ENCODE data around the gene GIGYF2.

GIGYF2 gene

DNA sequence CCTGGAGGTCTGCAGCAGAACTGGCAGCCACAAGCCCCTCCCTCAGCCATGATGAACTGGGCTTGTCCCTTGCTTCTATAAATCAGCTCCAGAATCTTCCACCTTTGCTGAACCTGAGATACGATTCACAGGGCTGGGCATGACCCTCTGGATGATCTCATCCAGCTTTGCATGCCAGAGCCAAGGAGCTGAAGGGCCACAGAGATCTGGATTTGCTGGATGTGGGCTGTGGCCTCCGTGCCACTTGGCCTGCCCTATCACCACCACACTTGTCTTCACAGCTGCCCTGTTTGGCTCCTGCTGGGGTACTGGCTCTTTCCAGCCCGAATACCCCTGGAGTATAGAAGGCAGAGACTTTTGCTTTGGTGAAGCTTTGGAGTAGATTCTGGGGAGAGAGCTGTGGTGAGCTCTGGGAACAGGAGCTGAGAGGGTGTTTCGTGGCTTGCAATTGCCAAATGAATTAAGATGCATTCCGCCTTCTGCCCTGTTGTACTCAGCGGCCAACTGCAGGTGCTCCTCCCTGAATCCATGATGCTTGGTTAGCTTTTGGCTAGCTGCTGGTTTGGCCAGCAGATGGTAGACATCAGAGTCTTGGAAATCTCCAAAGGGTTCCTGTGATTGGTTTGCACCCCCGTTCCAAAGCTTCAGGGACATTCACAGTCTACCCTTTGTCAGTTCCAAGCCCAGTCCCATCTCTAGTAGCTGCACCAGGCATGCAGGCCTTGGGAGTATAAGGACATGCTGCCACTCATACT, 30.9 kb upstream of the GIGYF2 start (continued):
- no peak for TF ChIP-seq ZNF174 (tag by site-specific recombination; IDR thresholded peaks at IDR 0.05)
- no peak for TF ChIP-seq ZNF596 (tag by site-specific recombination; IDR thresholded peaks at IDR 0.05)
- TF ChIP-seq ZNF76 (tag by site-specific recombination; IDR thresholded peaks at IDR 0.05; ENCODE audit: borderline replicate concordance, low read depth) = no peak
- no peak for TF ChIP-seq ZNF175 (tag by site-specific recombination; IDR thresholded peaks at IDR 0.05)

DNA sequence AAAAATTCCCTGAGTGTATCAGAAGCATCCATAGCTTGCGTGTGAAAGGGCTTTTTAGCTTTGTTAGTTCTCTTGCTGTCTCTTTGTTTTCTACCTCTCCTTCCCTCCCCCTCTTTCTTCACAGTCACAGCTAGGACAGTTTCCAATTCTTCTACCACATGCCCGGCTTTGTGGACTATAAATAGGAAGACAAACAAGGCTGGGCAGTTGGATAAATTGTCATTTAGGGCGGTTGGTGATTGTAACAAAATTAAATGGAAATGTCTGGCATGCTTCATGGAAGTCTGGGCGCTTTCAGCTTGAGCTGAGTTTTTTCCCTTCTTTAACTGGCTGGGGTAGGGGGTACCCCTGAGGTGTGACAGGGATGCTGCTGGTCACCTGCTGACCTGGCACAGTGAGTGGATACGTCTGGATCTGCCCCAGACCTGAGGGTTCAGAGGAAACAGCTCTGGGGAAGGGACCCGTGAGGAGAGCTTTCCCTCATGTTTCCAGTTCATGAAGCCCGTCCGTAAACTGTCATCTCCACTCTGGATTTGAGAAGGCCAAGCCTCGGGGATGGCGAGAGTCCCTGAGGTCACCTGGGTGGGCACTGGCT, 29.0 kb upstream of the GIGYF2 start:
- CTCF ChIA-PET = interaction anchor here (0.6 to 0.7 kb wide), 3 partner anchors 48 to 870 kb away, joined by 3 read pairs; no protein-coding TSS in a partner anchor
- POLR2A ChIA-PET = no interaction called here
- H3K36me3 ChIP-seq (ENCODE audit: control insufficient read depth in 2 of 2, insufficient read depth in 1 of 2, low read length in 2 of 2) = peaks cover 3 to 20% of the 10 kb centered on the region in 2 experiments; a peak in 2 of 3 replicates
- TF ChIP-seq KLF1 (tag by site-specific recombination; IDR thresholded peaks at IDR 0.05) (no peak), ZNF214 (tag by site-specific recombination; IDR thresholded peaks at IDR 0.05; ENCODE audit: borderline replicate concordance) (no peak)
- H3K27ac ChIP-seq (ENCODE audit: extremely low read depth, low read depth, low read length) = no peak overlapping the region
- H3K9me3 ChIP-seq (ENCODE audit: control insufficient read depth, insufficient read depth, low read depth, low read length) = no peaks in the 10 kb centered on the region
- H3K4me1 ChIP-seq (ENCODE audit: control insufficient read depth, insufficient read depth, low read length) = no peaks in the 10 kb centered on the region
- no peak overlapping the region for H3K4me3 ChIP-seq (ENCODE audit: low read depth, low read length)

DNA sequence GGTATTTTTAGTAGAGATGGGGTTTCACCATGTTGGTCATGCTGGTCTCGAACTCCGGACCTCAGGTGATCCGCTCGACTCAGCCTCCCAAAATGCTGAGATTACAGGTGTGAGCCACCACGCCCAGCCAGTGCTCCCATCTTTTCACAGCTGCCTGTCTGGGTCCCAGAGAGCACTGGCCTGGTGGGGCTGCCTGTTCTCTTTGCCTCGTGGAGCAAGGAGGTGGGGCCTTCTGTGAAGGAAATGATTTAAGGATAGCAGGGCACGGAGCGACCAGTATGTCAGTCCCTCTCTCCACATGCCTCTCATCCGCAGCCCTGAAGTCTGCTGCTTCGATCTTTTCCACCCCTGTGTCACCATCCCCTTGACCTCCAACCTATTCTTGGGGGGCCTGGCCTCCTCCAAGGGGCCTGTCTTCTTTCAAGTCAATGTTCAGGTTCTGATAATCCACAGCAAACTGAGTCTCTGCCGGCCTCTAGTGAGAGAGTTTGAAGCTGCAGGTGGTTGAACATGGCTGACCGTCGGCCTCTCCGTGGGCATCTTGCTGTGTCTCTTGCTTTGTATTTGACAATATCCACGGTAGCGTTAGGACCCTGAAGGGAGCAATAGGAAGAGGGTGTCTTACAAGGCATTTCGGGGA, 28.2 kb upstream of the GIGYF2 start:
- TF ChIP-seq, protein P1, sequence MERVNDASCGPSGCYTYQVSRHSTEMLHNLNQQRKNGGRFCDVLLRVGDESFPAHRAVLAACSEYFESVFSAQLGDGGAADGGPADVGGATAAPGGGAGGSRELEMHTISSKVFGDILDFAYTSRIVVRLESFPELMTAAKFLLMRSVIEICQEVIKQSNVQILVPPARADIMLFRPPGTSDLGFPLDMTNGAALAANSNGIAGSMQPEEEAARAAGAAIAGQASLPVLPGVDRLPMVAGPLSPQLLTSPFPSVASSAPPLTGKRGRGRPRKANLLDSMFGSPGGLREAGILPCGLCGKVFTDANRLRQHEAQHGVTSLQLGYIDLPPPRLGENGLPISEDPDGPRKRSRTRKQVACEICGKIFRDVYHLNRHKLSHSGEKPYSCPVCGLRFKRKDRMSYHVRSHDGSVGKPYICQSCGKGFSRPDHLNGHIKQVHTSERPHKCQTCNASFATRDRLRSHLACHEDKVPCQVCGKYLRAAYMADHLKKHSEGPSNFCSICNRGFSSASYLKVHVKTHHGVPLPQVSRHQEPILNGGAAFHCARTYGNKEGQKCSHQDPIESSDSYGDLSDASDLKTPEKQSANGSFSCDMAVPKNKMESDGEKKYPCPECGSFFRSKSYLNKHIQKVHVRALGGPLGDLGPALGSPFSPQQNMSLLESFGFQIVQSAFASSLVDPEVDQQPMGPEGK (tag by site-specific recombination; IDR thresholded peaks at IDR 0.05) = no peak
- TF ChIP-seq ZNF660 (tag by site-specific recombination; IDR thresholded peaks at IDR 0.05) (no peak), ZNF433 (tag by site-specific recombination; IDR thresholded peaks at IDR 0.05; ENCODE audit: low read depth) (no peak), ZNF747 (tag by site-specific recombination; IDR thresholded peaks at IDR 0.05) (no peak), ZFP69B (tag by site-specific recombination; IDR thresholded peaks at IDR 0.05) (no peak), ZNF776 (tag by site-specific recombination; IDR thresholded peaks at IDR 0.05; ENCODE audit: borderline replicate concordance) (no peak), TCF7L2 (IDR thresholded peaks at IDR 0.05; ENCODE audit: borderline replicate concordance, low read depth, low read length) (no peak), SP3 (tag by site-specific recombination; IDR thresholded peaks at IDR 0.05) (no peak), ZNF514 (tag by site-specific recombination; IDR thresholded peaks at IDR 0.05) (no peak), ZNF548 (tag by site-specific recombination; IDR thresholded peaks at IDR 0.05) (no peak), ZNF843 (tag by site-specific recombination; IDR thresholded peaks at IDR 0.05) (no peak), YY2 (tag by site-specific recombination; IDR thresholded peaks at IDR 0.05) (no peak), ZNF202 (tag by site-specific recombination; IDR thresholded peaks at IDR 0.05; ENCODE audit: borderline replicate concordance) (no peak)
- TF ChIP-seq, protein P2, sequence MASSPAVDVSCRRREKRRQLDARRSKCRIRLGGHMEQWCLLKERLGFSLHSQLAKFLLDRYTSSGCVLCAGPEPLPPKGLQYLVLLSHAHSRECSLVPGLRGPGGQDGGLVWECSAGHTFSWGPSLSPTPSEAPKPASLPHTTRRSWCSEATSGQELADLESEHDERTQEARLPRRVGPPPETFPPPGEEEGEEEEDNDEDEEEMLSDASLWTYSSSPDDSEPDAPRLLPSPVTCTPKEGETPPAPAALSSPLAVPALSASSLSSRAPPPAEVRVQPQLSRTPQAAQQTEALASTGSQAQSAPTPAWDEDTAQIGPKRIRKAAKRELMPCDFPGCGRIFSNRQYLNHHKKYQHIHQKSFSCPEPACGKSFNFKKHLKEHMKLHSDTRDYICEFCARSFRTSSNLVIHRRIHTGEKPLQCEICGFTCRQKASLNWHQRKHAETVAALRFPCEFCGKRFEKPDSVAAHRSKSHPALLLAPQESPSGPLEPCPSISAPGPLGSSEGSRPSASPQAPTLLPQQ (tag by site-specific recombination; IDR thresholded peaks at IDR 0.05) = no peak
- no peak overlapping the region for H3K4me3 ChIP-seq (ENCODE audit: low read depth, low read length)
- CTCF ChIA-PET = interaction anchor here (0.6 to 1.2 kb wide), 4 partner anchors 10 to 869 kb away, joined by 3 to 7 read pairs (median 4); no protein-coding TSS in a partner anchor
- H3K27ac ChIP-seq (ENCODE audit: extremely low read depth, low read depth, low read length) = no peak overlapping the region
- H3K9me3 ChIP-seq (ENCODE audit: control insufficient read depth, insufficient read depth, low read depth, low read length) = no peaks in the 10 kb centered on the region
- POLR2A ChIA-PET = no interaction called here
- H3K4me1 ChIP-seq (ENCODE audit: control insufficient read depth, insufficient read depth, low read length) = no peaks in the 10 kb centered on the region
- peaks cover 0 to 25% of the 10 kb centered on the region in 2 experiments; a peak in 2 of 3 replicates for H3K36me3 ChIP-seq (ENCODE audit: control insufficient read depth in 2 of 2, insufficient read depth in 1 of 2, low read length in 2 of 2)

All from HEK293 (cell line).